PC-3 (cell line): Measurements from ENCODE around the gene BCAS3. TPM values are rescaled to one million over a fixed set of nuclear protein-coding genes. Genes with fewer than 3 reads are reported as not detected.

Experiments
- ATAC-seq: fragments of 200-7000 bp; cut with Tn5 transposase; 2 replicates; pipeline ENCODE4 v1.9.1; 2020; ENCODE audit warnings: mild to moderate bottlenecking, moderate library complexity
- BruUV-seq: library from RNA; stranded (reverse); fragments of 400-500 nt; replicated peaks from 2 replicates; lab custom pipeline; 2021; lab: Mats Ljungman, UMichigan
- CTCF ChIA-PET: fragments of 300-600 bp; sonication (Branson Sonifier 250); formaldehyde crosslinking; loops from one replicate; lab custom pipeline; 2022; ENCODE audit warnings: antibody characterized with exemption; lab: Charles Lee
- POLR2A ChIA-PET: fragments of 300-600 bp; sonication (Branson Sonifier 250); formaldehyde crosslinking; loops from one replicate; lab custom pipeline; 2022; ENCODE audit warnings: antibody characterized with exemption; ENCODE audit not compliant: unreplicated experiment; lab: Charles Lee
- DNase-seq: peaks from one replicate; pipeline ENCODE4 v3.0.0-alpha.2; 2015
- H2AFZ ChIP-seq: fragments of 300-600 bp; sonication (generic); 2 replicates; pipeline ENCODE4 v1.6.0; 2016; ENCODE audit warnings: antibody characterized with exemption, low read length
- H3F3A ChIP-seq: fragments of 300-600 bp; sonication (generic); one replicate; pipeline ENCODE4 v1.6.0; 2017; ENCODE audit warnings: antibody characterized with exemption, low read length, control low read depth, mild to moderate bottlenecking; ENCODE audit not compliant: unreplicated experiment
- H3K27ac ChIP-seq: fragments of 300-600 bp; sonication (generic); 2 replicates; pipeline ENCODE4 v1.5.1; 2016; ENCODE audit warnings: mild to moderate bottlenecking, low read length
- H3K27me3 ChIP-seq: fragments of 300-600 bp; sonication (generic); 2 replicates; pipeline ENCODE4 v1.6.1; 2016; ENCODE audit warnings: low read length, mixed read lengths
- H3K36me3 ChIP-seq: fragments of 300-600 bp; sonication (generic); 2 replicates; pipeline ENCODE4 v1.6.1; 2016; ENCODE audit warnings: low read depth, mixed run types, low read length, mixed read lengths
- H3K4me1 ChIP-seq: fragments of 300-600 bp; sonication (generic); 2 replicates; pipeline ENCODE4 v1.5.1; 2016; ENCODE audit warnings: low read length; ENCODE audit not compliant: insufficient read depth
- H3K4me2 ChIP-seq: fragments of 300-600 bp; sonication (generic); 2 replicates; pipeline ENCODE4 v1.6.0; 2016; ENCODE audit warnings: low read length
- H3K4me3 ChIP-seq: fragments of 300-600 bp; sonication (generic); 2 replicates; pipeline ENCODE4 v1.5.1; 2016; ENCODE audit warnings: mild to moderate bottlenecking, low read length, mixed read lengths
- H3K79me2 ChIP-seq: fragments of 300-600 bp; sonication (generic); 2 replicates; pipeline ENCODE4 v1.6.1; 2017; ENCODE audit warnings: low read length, mixed read lengths
- H3K9ac ChIP-seq: fragments of 300-600 bp; sonication (generic); 2 replicates; pipeline ENCODE4 v1.6.0; 2016; ENCODE audit warnings: mild to moderate bottlenecking, low read length
- H3K9me2 ChIP-seq: fragments of 300-600 bp; sonication (generic); replicated peaks from 2 replicates; pipeline ENCODE4 v1.6.1; 2016; ENCODE audit warnings: mixed run types, low read length, mixed read lengths
- H3K9me3 ChIP-seq: fragments of 300-600 bp; sonication (generic); 2 replicates; pipeline ENCODE4 v1.6.1; 2016; ENCODE audit warnings: low read length, mixed read lengths
- H4K20me1 ChIP-seq: fragments of 300-600 bp; sonication (generic); 2 replicates; pipeline ENCODE4 v1.6.1; 2016; ENCODE audit warnings: low read length, mixed read lengths
- EZH2 ChIP-seq: fragments of 300-600 bp; sonication (generic); IDR thresholded peaks from one replicate; pipeline ENCODE4 v1.6.1; 2017; ENCODE audit warnings: antibody characterized with exemption, mild to moderate bottlenecking, low read length; ENCODE audit not compliant: unreplicated experiment
- EZH2phosphoT487 ChIP-seq: fragments of 300-600 bp; sonication (generic); IDR thresholded peaks from 2 replicates; pipeline ENCODE4 v1.6.1; 2018; ENCODE audit warnings: mild to moderate bottlenecking, antibody characterized with exemption, low read length, borderline replicate concordance
- intact Hi-C: fragments of 100-400 bp; cut with micrococcal nuclease; formaldehyde crosslinking; loops from 2 replicates; pipeline ENCODE4 v1.9.0; 2023
- total RNA-seq: library from RNA; depleted of rRNA; stranded (reverse); fragments of >200 nt; gene quantifications from 2 replicates; pipeline ENCODE4 v1.2.3, GENCODE V29; 2014
- TF ChIP-seq, protein P1 (sequence below): fragments of 300-600 bp; sonication (generic); conservative IDR thresholded peaks from 2 replicates; pipeline ENCODE4 v1.5.1; 2017; ENCODE audit warnings: antibody characterized with exemption, low read depth, mild to moderate bottlenecking, low read length

Gene BCAS3
- total RNA-seq, 1 experiment from 2014 or later = 25.9 TPM

DNA sequence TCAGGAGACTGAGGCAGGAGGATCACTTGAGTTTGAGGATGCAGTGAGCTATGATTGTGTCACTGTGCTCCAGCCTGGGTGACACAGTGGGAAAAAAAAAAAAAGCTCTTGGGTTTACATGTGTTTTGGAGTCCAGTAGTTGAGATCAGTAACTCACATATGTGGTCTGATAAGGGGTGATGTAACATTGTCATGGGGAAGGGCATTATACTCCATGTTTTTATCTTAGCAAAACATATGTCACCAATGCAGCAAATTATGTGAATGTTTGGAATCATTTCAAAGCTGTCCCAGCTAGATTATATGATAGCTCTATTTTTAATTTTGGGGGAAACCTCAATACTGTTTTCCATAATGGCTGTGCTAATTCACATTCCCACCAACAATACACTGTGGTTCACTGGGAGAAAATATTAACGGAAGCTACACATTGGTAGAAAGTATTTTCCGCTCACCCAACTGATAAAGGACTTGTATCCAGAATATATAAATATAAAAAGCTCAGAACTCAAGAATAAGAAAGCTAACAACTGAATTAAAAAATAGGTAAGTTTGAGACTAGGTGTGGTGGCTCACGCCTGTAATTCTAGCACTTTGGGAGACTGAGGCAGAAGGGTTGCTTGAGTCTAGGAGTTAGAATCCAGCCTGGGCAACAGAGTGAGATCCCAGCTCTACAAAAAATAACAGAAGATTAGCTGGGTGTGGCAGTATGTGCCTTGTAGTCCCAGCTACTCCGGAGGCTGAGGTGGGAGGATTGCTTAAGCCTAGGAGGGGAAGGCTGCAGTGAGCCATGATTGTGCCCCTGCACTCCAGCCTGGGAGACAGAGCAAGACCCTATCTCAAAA lies 497.9 kb downstream of the BCAS3 start:
- Histone ChIP-seq H3F3A (no peaks in the 10 kb centered on the region), H3K4me1 (no peaks in the 10 kb centered on the region), H3K27ac (no peak overlapping the region), H3K9me2 (no peaks in the 10 kb centered on the region), H3K79me2 (no peaks in the 10 kb centered on the region), H4K20me1 (no peaks in the 10 kb centered on the region), H3K27me3 (no peaks in the 10 kb centered on the region), H3K36me3 (no peaks in the 10 kb centered on the region), H3K4me2 (no peak overlapping the region), H2AFZ (no peak overlapping the region), H3K4me3 (no peak overlapping the region), H3K9me3 (no peaks in the 10 kb centered on the region), H3K9ac (no peak overlapping the region)
- no peak for DNase-seq
- no peak for TF ChIP-seq EZH2
- TF ChIP-seq, protein P1, sequence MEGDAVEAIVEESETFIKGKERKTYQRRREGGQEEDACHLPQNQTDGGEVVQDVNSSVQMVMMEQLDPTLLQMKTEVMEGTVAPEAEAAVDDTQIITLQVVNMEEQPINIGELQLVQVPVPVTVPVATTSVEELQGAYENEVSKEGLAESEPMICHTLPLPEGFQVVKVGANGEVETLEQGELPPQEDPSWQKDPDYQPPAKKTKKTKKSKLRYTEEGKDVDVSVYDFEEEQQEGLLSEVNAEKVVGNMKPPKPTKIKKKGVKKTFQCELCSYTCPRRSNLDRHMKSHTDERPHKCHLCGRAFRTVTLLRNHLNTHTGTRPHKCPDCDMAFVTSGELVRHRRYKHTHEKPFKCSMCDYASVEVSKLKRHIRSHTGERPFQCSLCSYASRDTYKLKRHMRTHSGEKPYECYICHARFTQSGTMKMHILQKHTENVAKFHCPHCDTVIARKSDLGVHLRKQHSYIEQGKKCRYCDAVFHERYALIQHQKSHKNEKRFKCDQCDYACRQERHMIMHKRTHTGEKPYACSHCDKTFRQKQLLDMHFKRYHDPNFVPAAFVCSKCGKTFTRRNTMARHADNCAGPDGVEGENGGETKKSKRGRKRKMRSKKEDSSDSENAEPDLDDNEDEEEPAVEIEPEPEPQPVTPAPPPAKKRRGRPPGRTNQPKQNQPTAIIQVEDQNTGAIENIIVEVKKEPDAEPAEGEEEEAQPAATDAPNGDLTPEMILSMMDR = no peak
- no peak for TF ChIP-seq EZH2phosphoT487
- ATAC-seq = no peak
- ChIA-PET CTCF (interaction anchor here (0.6 kb wide), 1 partner anchor 215 kb away, joined by 3 read pairs; no protein-coding TSS in a partner anchor), POLR2A (interaction anchor here (0.6 kb wide), 1 partner anchor 151 kb away, joined by 10 read pairs; no protein-coding TSS in a partner anchor)
- intact Hi-C loops = no loop called here
- BruUV-seq = no TSS peak

GRCh38 chr17:61177351-61177750 lies 499.7 kb downstream of the BCAS3 start:
- ATAC-seq (no peak), DNase-seq (no peak)
- Histone ChIP-seq H3K36me3 (no peaks in the 10 kb centered on the region), H3K9ac (no peak overlapping the region), H3K79me2 (no peaks in the 10 kb centered on the region), H3K4me3 (no peak overlapping the region), H3K4me2 (no peak overlapping the region), H3F3A (no peaks in the 10 kb centered on the region), H2AFZ (no peak overlapping the region), H3K27me3 (no peaks in the 10 kb centered on the region), H3K9me2 (no peaks in the 10 kb centered on the region), H3K9me3 (no peaks in the 10 kb centered on the region), H3K27ac (no peak overlapping the region), H4K20me1 (no peaks in the 10 kb centered on the region), H3K4me1 (no peaks in the 10 kb centered on the region)
- intact Hi-C loops = no loop called here
- no TSS peak for BruUV-seq
- TF ChIP-seq, protein P1 = no peak
- TF ChIP-seq EZH2 (no peak), EZH2phosphoT487 (no peak)
- POLR2A ChIA-PET = no interaction called here
- CTCF ChIA-PET = interaction anchor here (0.6 kb wide), 1 partner anchor 457 kb away, joined by 3 read pairs; no protein-coding TSS in a partner anchor

DNA sequence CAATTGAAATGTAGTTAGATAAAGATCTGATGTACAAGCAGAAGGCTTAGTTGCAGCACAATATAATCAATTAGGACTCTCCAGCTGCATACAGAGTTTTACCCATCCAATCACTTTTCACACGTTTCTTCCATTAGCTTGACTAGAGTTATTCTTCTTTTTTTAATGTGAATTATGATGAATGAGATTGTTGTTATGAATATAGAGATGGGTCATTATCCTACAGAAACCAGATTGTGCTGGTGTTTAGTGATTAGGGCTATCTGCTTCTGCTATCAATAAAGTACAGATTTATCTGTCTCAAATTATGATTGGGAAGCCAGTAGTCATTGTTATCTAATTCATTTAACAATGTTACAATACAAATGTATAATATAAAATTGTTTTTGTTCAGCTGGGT lies 500.6 kb downstream of the BCAS3 start:
- H3K9me3 ChIP-seq = no peaks in the 10 kb centered on the region
- no peaks in the 10 kb centered on the region for H3K36me3 ChIP-seq
- POLR2A ChIA-PET = no interaction called here
- no peaks in the 10 kb centered on the region for H3K9me2 ChIP-seq
- intact Hi-C loops = no loop called here
- no peak overlapping the region for H3K4me3 ChIP-seq
- H3K4me2 ChIP-seq = no peak overlapping the region
- no peak overlapping the region for H3K9ac ChIP-seq
- BruUV-seq = no TSS peak
- H3K27me3 ChIP-seq = no peaks in the 10 kb centered on the region
- no peaks in the 10 kb centered on the region for H3K4me1 ChIP-seq
- TF ChIP-seq, protein P1 = no peak
- TF ChIP-seq EZH2phosphoT487 = no peak
- TF ChIP-seq EZH2 = no peak
- no peak for DNase-seq
- CTCF ChIA-PET = no interaction called here
- no peak for ATAC-seq
- H2AFZ ChIP-seq = no peak overlapping the region
- no peaks in the 10 kb centered on the region for H4K20me1 ChIP-seq
- H3K79me2 ChIP-seq = no peaks in the 10 kb centered on the region
- no peaks in the 10 kb centered on the region for H3F3A ChIP-seq
- no peak overlapping the region for H3K27ac ChIP-seq
